Bronchial smooth muscle cell (primary cell): ENCODE results near the gene MBOAT2. TPM values are rescaled to one million over a fixed set of nuclear protein-coding genes. Genes with fewer than 3 reads are reported as not detected.

ENCODE experiments used
- total RNA-seq: library from RNA; depleted of rRNA; stranded (reverse); fragments of >200 nt; gene quantifications from 2 replicates; pipeline ENCODE4 v1.2.1, GENCODE V29; 2014

The MBOAT2 gene, protein sequence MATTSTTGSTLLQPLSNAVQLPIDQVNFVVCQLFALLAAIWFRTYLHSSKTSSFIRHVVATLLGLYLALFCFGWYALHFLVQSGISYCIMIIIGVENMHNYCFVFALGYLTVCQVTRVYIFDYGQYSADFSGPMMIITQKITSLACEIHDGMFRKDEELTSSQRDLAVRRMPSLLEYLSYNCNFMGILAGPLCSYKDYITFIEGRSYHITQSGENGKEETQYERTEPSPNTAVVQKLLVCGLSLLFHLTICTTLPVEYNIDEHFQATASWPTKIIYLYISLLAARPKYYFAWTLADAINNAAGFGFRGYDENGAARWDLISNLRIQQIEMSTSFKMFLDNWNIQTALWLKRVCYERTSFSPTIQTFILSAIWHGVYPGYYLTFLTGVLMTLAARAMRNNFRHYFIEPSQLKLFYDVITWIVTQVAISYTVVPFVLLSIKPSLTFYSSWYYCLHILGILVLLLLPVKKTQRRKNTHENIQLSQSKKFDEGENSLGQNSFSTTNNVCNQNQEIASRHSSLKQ
- total RNA-seq: 42.6 and 63.5 TPM in 2 replicates

DNA sequence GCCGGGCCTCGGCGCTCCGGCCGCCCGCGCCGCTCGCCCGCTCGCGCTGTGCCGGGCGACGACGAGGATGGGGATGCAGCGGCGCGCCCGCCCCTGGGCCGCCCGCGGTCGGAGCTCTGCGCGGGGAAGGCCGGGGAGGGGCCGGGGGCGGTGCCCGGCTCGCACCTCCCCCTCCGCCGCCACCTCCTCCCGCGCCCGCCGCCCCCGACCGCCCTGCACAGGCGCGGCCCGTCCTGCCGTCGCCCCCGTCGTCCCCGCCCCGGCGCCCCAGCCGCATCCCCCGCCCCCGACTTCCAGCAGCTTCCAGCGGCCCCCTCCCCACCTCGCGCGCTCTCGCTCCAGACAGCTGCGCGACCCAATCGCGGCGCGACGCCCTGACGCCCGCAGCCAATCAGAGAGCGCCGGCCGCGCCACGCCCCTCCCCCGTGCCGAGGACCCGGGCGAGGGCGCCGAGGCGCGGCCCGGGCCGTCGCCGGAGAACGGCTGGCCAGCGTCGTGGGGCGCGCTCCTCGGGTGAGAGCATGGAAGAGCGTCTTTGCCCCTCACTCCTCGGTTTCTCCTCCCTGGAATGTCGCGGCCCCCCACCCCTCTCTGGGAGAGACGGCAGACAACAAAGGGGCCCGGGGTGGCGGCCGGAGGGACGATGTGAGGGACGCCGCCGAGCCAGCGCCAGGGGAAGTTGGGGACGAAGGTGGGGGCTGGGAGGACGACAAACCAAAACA is at the start of gene MBOAT2:
TSS of gene MBOAT2 (minus strand) at position 69 of the 722 bp plus-strand sequence. CDS start 70 bp downstream, outside the sequence.

DNA sequence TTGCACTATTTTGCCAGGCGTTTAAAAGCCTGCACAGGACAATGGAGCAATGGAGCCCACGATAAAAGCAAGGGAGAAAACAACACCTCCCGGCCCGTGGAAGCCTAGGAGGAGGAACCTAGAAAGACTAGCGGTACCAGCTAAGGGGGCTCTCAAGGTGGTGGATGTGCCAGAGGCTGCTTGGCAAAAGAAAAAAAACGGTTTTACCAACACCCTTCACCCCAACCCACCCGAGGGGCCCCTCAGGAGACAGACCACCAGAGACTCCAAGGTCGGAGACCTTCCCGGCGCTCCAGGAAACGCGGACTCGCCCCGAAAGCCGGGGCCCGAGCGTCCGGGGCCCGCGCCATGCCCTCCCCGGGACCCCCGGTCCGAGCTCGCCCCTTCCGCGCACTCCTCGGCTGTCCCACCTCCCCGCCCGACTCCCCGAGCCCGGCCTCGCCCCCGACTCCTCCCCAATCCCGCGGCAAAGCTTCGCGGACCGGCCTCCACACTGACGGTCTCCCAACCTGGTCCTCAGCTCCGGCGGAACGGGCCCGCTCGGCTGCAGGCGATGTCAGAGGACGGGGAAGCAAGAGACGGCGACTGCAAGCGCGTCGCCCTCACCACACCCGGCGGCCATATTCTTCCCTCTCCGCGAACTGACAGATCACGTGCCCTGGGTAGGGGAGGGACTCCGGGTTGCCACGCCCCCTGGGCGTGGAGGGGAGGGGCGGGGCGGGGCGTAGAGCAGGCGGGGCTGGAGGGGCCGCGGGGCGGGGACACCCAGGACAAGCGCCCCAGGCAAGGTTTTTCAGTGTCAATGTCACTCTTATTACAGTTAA is 166.3 kb downstream of the MBOAT2 start, which contains the start of gene KIDINS220:
TSS of gene KIDINS220 (minus strand) at position 643 of the 824 bp plus-strand sequence. CDS start 10,520 bp downstream, outside the sequence.

Other genes starting within 250 kb of the MBOAT2 start
- gene KIDINS220, start 166.1 kb downstream of the MBOAT2 start, total RNA-seq: 77.1 and 84.4 TPM in 2 replicates
- 18.6 and 20.1 TPM in 2 replicates for gene ASAP2, start 203.1 kb upstream of the MBOAT2 start, total RNA-seq